GM23338 (cell line): Measurements from ENCODE around the gene TMEM225B. TPM values are rescaled to one million over a fixed set of nuclear protein-coding genes. Genes with fewer than 3 reads are reported as not detected.

Experiments used
- ATAC-seq: fragments of 200-7000 bp; cut with Tn5 transposase; 3 replicates; pipeline ENCODE4 v1.9.1; 2020
- DNase-seq: peaks from one replicate; pipeline ENCODE4 v3.0.0-alpha.2; 2015; ENCODE audit warnings: low spot score
- H2AFZ ChIP-seq: fragments of 200-600 bp; sonication (generic); 2 replicates; pipeline ENCODE4 v1.8.0; 2016; ENCODE audit warnings: antibody characterized with exemption, mild to moderate bottlenecking, moderate library complexity
- H3F3A ChIP-seq: fragments of 200-600 bp; sonication (generic); replicated peaks from 2 replicates; pipeline ENCODE4 v1.8.0; 2017; ENCODE audit warnings: antibody characterized with exemption, mixed run types, low read depth
- H3K27ac ChIP-seq: fragments of 200-600 bp; sonication (generic); 2 replicates; pipeline ENCODE4 v1.6.1; 2016; ENCODE audit warnings: low read depth
- H3K27me3 ChIP-seq: fragments of 200-600 bp; sonication (generic); 2 replicates; pipeline ENCODE4 v1.8.0; 2016; ENCODE audit warnings: mild to moderate bottlenecking, mixed run types, moderate library complexity; ENCODE audit not compliant: insufficient read depth
- H3K36me3 ChIP-seq: fragments of 200-600 bp; sonication (generic); 2 replicates; pipeline ENCODE4 v1.8.0; 2016; ENCODE audit warnings: mild to moderate bottlenecking; ENCODE audit not compliant: insufficient read depth
- H3K4me1 ChIP-seq: fragments of 200-600 bp; sonication (generic); 2 replicates; pipeline ENCODE4 v1.8.0; 2016; ENCODE audit warnings: mild to moderate bottlenecking, moderate library complexity; ENCODE audit not compliant: insufficient read depth
- H3K4me2 ChIP-seq: fragments of 200-600 bp; sonication (generic); 2 replicates; pipeline ENCODE4 v1.7.1; 2017; ENCODE audit warnings: mixed run types
- H3K4me3 ChIP-seq: fragments of 200-600 bp; sonication (generic); 2 replicates; pipeline ENCODE4 v1.6.1; 2016; ENCODE audit warnings: mixed run types
- H3K79me2 ChIP-seq: fragments of 200-600 bp; sonication (generic); replicated peaks from 2 replicates; pipeline ENCODE4 v1.8.0; 2017; ENCODE audit warnings: mild to moderate bottlenecking; ENCODE audit not compliant: insufficient read depth
- H3K9me2 ChIP-seq: fragments of 200-600 bp; sonication (generic); 2 replicates; pipeline ENCODE4 v1.8.0; 2017; ENCODE audit not compliant: insufficient read depth
- H4K20me1 ChIP-seq: fragments of 200-600 bp; sonication (generic); replicated peaks from 2 replicates; pipeline ENCODE4 v1.8.0; 2017; ENCODE audit warnings: mild to moderate bottlenecking; ENCODE audit not compliant: insufficient read depth
- H3K27ac Mint-ChIP-seq: 2 replicates; pipeline ENCODE4 v1.8.0; 2020; ENCODE audit warnings: inconsistent platforms, mild to moderate bottlenecking, moderate library complexity, mixed read lengths
- H3K27me3 Mint-ChIP-seq: 3 replicates; pipeline ENCODE4 v1.8.0; 2022; ENCODE audit warnings: low read depth, mild to moderate bottlenecking, moderate library complexity, mixed read lengths, inconsistent platforms; ENCODE audit not compliant: insufficient read depth, poor library complexity
- H3K36me3 Mint-ChIP-seq: 3 replicates; pipeline ENCODE4 v1.8.0; 2021; ENCODE audit warnings: low read depth, mild to moderate bottlenecking, inconsistent platforms, moderate library complexity, mixed read lengths
- H3K4me1 Mint-ChIP-seq: 3 replicates; pipeline ENCODE4 v1.8.0; 2020; ENCODE audit warnings: mild to moderate bottlenecking, inconsistent platforms, mixed read lengths
- H3K4me3 Mint-ChIP-seq: 3 replicates; pipeline ENCODE4 v1.8.0; 2021; ENCODE audit warnings: moderate library complexity, mild to moderate bottlenecking, inconsistent platforms, mixed read lengths
- H3K9me3 Mint-ChIP-seq: 3 replicates; pipeline ENCODE4 v1.8.0; 2020; ENCODE audit warnings: moderate library complexity, mild to moderate bottlenecking, inconsistent platforms, mixed read lengths
- CREB1 ChIP-seq: fragments of 250-450 bp; sonication (Bioruptor Pico); IDR thresholded peaks from 2 replicates; pipeline ENCODE4 v1.5.0; 2020; ENCODE audit warnings: low read depth, mild to moderate bottlenecking, moderate library complexity
- ETS1 ChIP-seq: IDR thresholded peaks from 2 replicates; pipeline ENCODE4 v1.6.1; 2016; ENCODE audit warnings: antibody characterized with exemption
- EZH2 ChIP-seq: fragments of 200-600 bp; sonication (generic); IDR thresholded peaks from one replicate; pipeline ENCODE4 v1.8.0; 2017; ENCODE audit warnings: antibody characterized with exemption, mild to moderate bottlenecking, low read depth; ENCODE audit not compliant: unreplicated experiment
- EZH2phosphoT487 ChIP-seq: fragments of 200-600 bp; sonication (generic); IDR thresholded peaks from one replicate; pipeline ENCODE4 v1.8.1; 2018; ENCODE audit warnings: antibody characterized with exemption; ENCODE audit not compliant: unreplicated experiment
- JUNB ChIP-seq: IDR thresholded peaks from one replicate; pipeline ENCODE4 v1.6.1; 2016; ENCODE audit warnings: antibody characterized with exemption; ENCODE audit not compliant: unreplicated experiment
- NANOG ChIP-seq: IDR thresholded peaks from 2 replicates; pipeline ENCODE4 v1.6.1; 2016; ENCODE audit warnings: antibody characterized with exemption, borderline replicate concordance
- POLR2AphosphoS5 ChIP-seq: IDR thresholded peaks from 2 replicates; pipeline ENCODE4 v1.6.1; 2016; ENCODE audit warnings: antibody characterized with exemption, low read depth
- REST ChIP-seq: IDR thresholded peaks from one replicate; pipeline ENCODE4 v1.6.1; 2018; ENCODE audit warnings: antibody characterized with exemption; ENCODE audit not compliant: unreplicated experiment
- STAT1 ChIP-seq: IDR thresholded peaks from one replicate; pipeline ENCODE4 v1.6.1; 2016; ENCODE audit warnings: antibody characterized with exemption; ENCODE audit not compliant: unreplicated experiment
- ZNF114 ChIP-seq: fragments of 250-450 bp; sonication (Bioruptor Pico); IDR thresholded peaks from 2 replicates; pipeline ENCODE4 v1.5.0; 2020; ENCODE audit warnings: mild to moderate bottlenecking, moderate library complexity
- ZNF331 ChIP-seq: fragments of 250-450 bp; sonication (Bioruptor Pico); IDR thresholded peaks from 2 replicates; pipeline ENCODE4 v1.5.0; 2020; ENCODE audit warnings: low read depth, mild to moderate bottlenecking, moderate library complexity
- polyA plus RNA-seq: library from polyadenylated mRNA; unstranded; fragments of >200 nt; fragmentation: Nextera tagmentation; extraction: Ambion mirVana; gene quantifications from 2 replicates; pipeline ENCODE4 v1.2.1, GENCODE V29; 2016
- total RNA-seq: library from RNA; depleted of rRNA; stranded (reverse); fragments of >200 nt; shearing (Covaris generic); gene quantifications from 2 replicates; pipeline ENCODE4 v1.2.3, GENCODE V29; 2014

The TMEM225B gene
- total and polyA plus RNA-seq, 2 experiments from 2014 or later, result 0.45 TPM; not detected in 1

- Mint-ChIP-seq H3K36me3 (peaks cover 83% of the 10 kb centered on the region), H3K9me3 (no peaks in the 10 kb centered on the region), H3K27ac (no peak overlapping the region), H3K27me3 (peaks cover 23% of the 10 kb centered on the region), H3K4me1 (peaks cover 9% of the 10 kb centered on the region), H3K4me3 (no peak overlapping the region)
- no peak overlapping the region for H3K27ac ChIP-seq
- no peak for DNase-seq
- peaks cover 12% of the 10 kb centered on the region for H3K36me3 ChIP-seq
- peaks cover 5% of the 10 kb centered on the region; the same call in 1 of the 2 replicates for H3K4me1 ChIP-seq
- H4K20me1 ChIP-seq, result peaks cover 9% of the 10 kb centered on the region
- peaks cover 20% of the 10 kb centered on the region for H3K79me2 ChIP-seq
- no peak overlapping the region for H3K4me2 ChIP-seq
- no peaks in the 10 kb centered on the region for H3F3A ChIP-seq
- no peaks in the 10 kb centered on the region for H3K9me2 ChIP-seq
- H2AFZ ChIP-seq, result no peak overlapping the region
- H3K4me3 ChIP-seq, result no peak overlapping the region
- no peaks in the 10 kb centered on the region for H3K27me3 ChIP-seq
- no peak for TF ChIP-seq NANOG
- no peak for TF ChIP-seq STAT1
- TF ChIP-seq POLR2AphosphoS5, result no peak
- ATAC-seq, result no peak
Observed at GRCh38 chr7:99621271-99621670, 23.2 kb downstream of the TMEM225B start.

- Histone ChIP-seq H3K4me2 (no peak overlapping the region), H3K4me1 (peaks cover 2% of the 10 kb centered on the region; the same call in 1 of the 2 replicates), H4K20me1 (peaks cover 15% of the 10 kb centered on the region), H3K4me3 (no peak overlapping the region), H3K27me3 (no peaks in the 10 kb centered on the region), H3K27ac (no peak overlapping the region), H2AFZ (no peak overlapping the region), H3K36me3 (peaks cover 21% of the 10 kb centered on the region), H3K9me2 (no peaks in the 10 kb centered on the region), H3K79me2 (peaks cover 12% of the 10 kb centered on the region), H3F3A (no peaks in the 10 kb centered on the region)
- no peak for ATAC-seq
- H3K9me3 Mint-ChIP-seq, result no peaks in the 10 kb centered on the region
- no peak overlapping the region for H3K4me3 Mint-ChIP-seq
- H3K36me3 Mint-ChIP-seq, result peaks cover 94% of the 10 kb centered on the region
- no peak for TF ChIP-seq CREB1 (CRISPR knock-in tag)
- peaks cover 7% of the 10 kb centered on the region for H3K4me1 Mint-ChIP-seq
- H3K27ac Mint-ChIP-seq, result no peak overlapping the region
- peaks cover 18% of the 10 kb centered on the region for H3K27me3 Mint-ChIP-seq
- DNase-seq, result no peak
Observed at GRCh38 chr7:99622596-99622995, 24.5 kb downstream of the TMEM225B start.

GRCh38 chr7:99623091-99623693 is 25.1 kb downstream of the TMEM225B start:
- Mint-ChIP-seq H3K27me3 (peaks cover 18% of the 10 kb centered on the region), H3K36me3 (peaks cover 94% of the 10 kb centered on the region), H3K27ac (no peak overlapping the region), H3K9me3 (no peaks in the 10 kb centered on the region), H3K4me1 (peaks cover 4% of the 10 kb centered on the region), H3K4me3 (no peak overlapping the region)
- peaks cover 25% of the 10 kb centered on the region for H3K36me3 ChIP-seq
- H3K79me2 ChIP-seq, result peaks cover 6% of the 10 kb centered on the region
- no peaks in the 10 kb centered on the region for H3K9me2 ChIP-seq
- peaks cover 1% of the 10 kb centered on the region for H3K4me1 ChIP-seq
- no peak overlapping the region for H3K4me3 ChIP-seq
- 0 out of 2 replicates have a peak, but pooled peaks cover 4% of the 10 kb centered on the region for H3F3A ChIP-seq
- ATAC-seq (no peak), DNase-seq (no peak)
- peaks cover 21% of the 10 kb centered on the region for H4K20me1 ChIP-seq
- no peak overlapping the region for H3K27ac ChIP-seq
- no peak overlapping the region for H3K4me2 ChIP-seq
- H3K27me3 ChIP-seq, result no peaks in the 10 kb centered on the region
- H2AFZ ChIP-seq, result no peak overlapping the region
- TF ChIP-seq STAT1 (no peak), JUNB (no peak), ZNF331 (no peak), REST (no peak), EZH2 (no peak), POLR2AphosphoS5 (no peak), ETS1 (no peak), EZH2phosphoT487 (no peak), NANOG (no peak), ZNF114 (no peak)
